SK-N-SH (cell line): Measurements from ENCODE around the gene DONSON. TPM values are rescaled to one million over a fixed set of nuclear protein-coding genes. Genes with fewer than 3 reads are reported as not detected.

Experiments
- CTCF ChIA-PET: fragments of 300-600, 350-600 bp; formaldehyde crosslinking; extraction: SDS; loops from one replicate; lab custom pipeline; 2021; lab: Yijun Ruan, JAX
- POLR2A ChIA-PET: fragments of 350-600 bp; sonication (Branson Sonifier 250); formaldehyde crosslinking; extraction: SDS; loops from one replicate; lab custom pipeline; 2020; ENCODE audit warnings: antibody characterized with exemption, inconsistent platforms; lab: Yijun Ruan, JAX
- DNase-seq: peaks from one replicate; pipeline ENCODE4 v3.0.0; 2012
- H2AFZ ChIP-seq: fragments of 200-600 bp; sonication (generic); 2 replicates; pipeline ENCODE4 v1.8.1; 2016; ENCODE audit warnings: antibody characterized with exemption, mild to moderate bottlenecking, low read depth
- H3F3A ChIP-seq: fragments of 200-600 bp; sonication (generic); replicated peaks from 2 replicates; pipeline ENCODE3; 2016; ENCODE audit warnings: antibody characterized with exemption, mild to moderate bottlenecking; ENCODE audit not compliant: insufficient read depth
- H3K27ac ChIP-seq, 2 experiments: fragments of 200-500 bp in 1 of 2; fragments of 200-600 bp in 1 of 2; sonication (Bioruptor generic) in 1 of 2; sonication (generic), shearing (Covaris generic) in 1 of 2; 2 replicates each; pipeline versions ENCODE4 v1.5.1 to v1.6.1; 2014 to 2016; ENCODE audit warnings: low read depth in 2 of 2, inconsistent platforms in 1 of 2, low read length in 1 of 2, mild to moderate bottlenecking in 1 of 2, mixed read lengths in 1 of 2
- H3K27me3 ChIP-seq: fragments of 200-600 bp; sonication (generic), shearing (Covaris generic); 2 replicates; pipeline ENCODE4 v1.6.1; 2016; ENCODE audit warnings: mixed run types; ENCODE audit not compliant: insufficient read depth
- H3K36me3 ChIP-seq, 2 experiments: fragments of 200-500 bp in 1 of 2; fragments of 200-600 bp in 1 of 2; sonication (Bioruptor generic) in 1 of 2; sonication (generic) in 1 of 2; replicated peaks in 1 of 2; 2 replicates each; pipeline versions ENCODE3 to v1.5.1; 2014 to 2016; ENCODE audit warnings: low read length in 1 of 2, mild to moderate bottlenecking in 1 of 2; ENCODE audit not compliant: insufficient read depth in 2 of 2, control insufficient read depth in 1 of 2
- H3K4me1 ChIP-seq, 2 experiments: fragments of 200-500 bp in 1 of 2; fragments of 200-600 bp in 1 of 2; sonication (Bioruptor generic) in 1 of 2; sonication (generic), shearing (Covaris generic) in 1 of 2; 2 replicates each; pipeline versions ENCODE4 v1.5.1 to v1.6.1; 2014 to 2016; ENCODE audit warnings: low read depth in 1 of 2, low read length in 1 of 2, mixed run types in 1 of 2; ENCODE audit not compliant: insufficient read depth in 2 of 2, control insufficient read depth in 1 of 2
- H3K4me2 ChIP-seq: fragments of 200-600 bp; sonication (generic), shearing (Covaris generic); 2 replicates; pipeline ENCODE4 v1.6.1; 2017; ENCODE audit warnings: mixed run types
- H3K4me3 ChIP-seq, 2 experiments: fragments of 200-500 bp in 1 of 2; fragments of 200-600 bp in 1 of 2; sonication (Bioruptor generic) in 1 of 2; sonication (generic), shearing (Covaris generic) in 1 of 2; 2 replicates each; pipeline versions ENCODE4 v1.5.1 to v1.8.1; 2014 to 2016; ENCODE audit warnings: low read depth in 2 of 2, inconsistent platforms in 1 of 2, low read length in 1 of 2, mild to moderate bottlenecking in 1 of 2, mixed read lengths in 1 of 2, moderate library complexity in 1 of 2
- H3K79me2 ChIP-seq: fragments of 200-600 bp; sonication (generic); 2 replicates; pipeline ENCODE4 v1.8.1; 2017; ENCODE audit warnings: mild to moderate bottlenecking; ENCODE audit not compliant: insufficient read depth
- H3K9ac ChIP-seq: fragments of 200-600 bp; sonication (generic); 2 replicates; pipeline ENCODE4 v1.6.1; 2017; ENCODE audit warnings: mixed run types
- H3K9me2 ChIP-seq: fragments of 200-600 bp; sonication (generic); 2 replicates; pipeline ENCODE4 v1.6.1; 2017; ENCODE audit warnings: mixed run types
- H3K9me3 ChIP-seq: fragments of 200-600 bp; sonication (generic); 2 replicates; pipeline ENCODE4 v1.6.1; 2017; ENCODE audit warnings: mixed run types, mild to moderate bottlenecking, moderate library complexity
- H4K20me1 ChIP-seq: fragments of 200-600 bp; sonication (generic); 2 replicates; pipeline ENCODE4 v1.6.1; 2017; ENCODE audit warnings: mild to moderate bottlenecking, mixed run types; ENCODE audit not compliant: insufficient read depth
- CHD2 ChIP-seq: fragments of 150-350 bp; IDR thresholded peaks from 2 replicates; pipeline ENCODE4 v1.6.1; 2018; ENCODE audit warnings: low read length; ENCODE audit not compliant: partially characterized antibody
- ELF1 ChIP-seq: IDR thresholded peaks from 2 replicates; pipeline ENCODE4 v1.4.0; 2012
- FOXJ3 ChIP-seq: sonication (generic); formaldehyde crosslinking; IDR thresholded peaks from 2 replicates; pipeline ENCODE4 v1.5.1; 2020; ENCODE audit warnings: mild to moderate bottlenecking, missing genetic modification reagents
- FOXM1 ChIP-seq: IDR thresholded peaks from 2 replicates; pipeline ENCODE4 v1.4.0; 2012; ENCODE audit warnings: low read depth, mild to moderate bottlenecking
- JUND ChIP-seq: IDR thresholded peaks from 2 replicates; pipeline ENCODE4 v1.4.0; 2012
- MXI1 ChIP-seq: IDR thresholded peaks from 2 replicates; pipeline ENCODE4 v1.6.1; 2012; ENCODE audit warnings: mild to moderate bottlenecking, low read depth, low read length, improper control_type of control experiment
- NRF1 ChIP-seq: IDR thresholded peaks from 2 replicates; pipeline ENCODE4 v1.6.1; 2012; ENCODE audit warnings: low read depth, mild to moderate bottlenecking, low read length
- POLR2AphosphoS5 ChIP-seq: IDR thresholded peaks from 2 replicates; pipeline ENCODE4 v1.6.1; 2012; ENCODE audit warnings: low read depth, low read length
- RFX5 ChIP-seq: IDR thresholded peaks from 2 replicates; pipeline ENCODE4 v1.6.1; 2012; ENCODE audit warnings: mild to moderate bottlenecking, improper control_type of control experiment, low read length
- TEAD4 ChIP-seq: IDR thresholded peaks from 2 replicates; pipeline ENCODE4 v1.4.0; 2012; ENCODE audit warnings: mild to moderate bottlenecking, borderline replicate concordance; ENCODE audit not compliant: insufficient read depth
- YY1 ChIP-seq: IDR thresholded peaks from 2 replicates; pipeline ENCODE4 v1.4.0; 2012; ENCODE audit warnings: low read depth, mild to moderate bottlenecking
- WGBS: methylation state at CpG from one replicate; pipeline ENCODE4 v1.1.6; 2017; ENCODE audit warnings: low lambda C conversion rate; 5-methylcytosine and 5-hydroxymethylcytosine counted together
- polyA plus RNA-seq, 3 experiments: library from polyadenylated mRNA; depleted of rRNA; stranded (reverse); fragments of >200 nt; gene quantifications; 2 replicates each; pipeline ENCODE4 v1.2.3, GENCODE V29; 2012
- TF ChIP-seq, protein P1 (sequence below): IDR thresholded peaks from 2 replicates; pipeline ENCODE4 v1.6.1; 2012; ENCODE audit warnings: mild to moderate bottlenecking, low read depth, low read length, moderate library complexity
- TF ChIP-seq, protein P2 (sequence below): fragments of 200-600 bp; sonication (generic); IDR thresholded peaks from 2 replicates; pipeline ENCODE4 v1.6.1; 2017; ENCODE audit warnings: antibody characterized with exemption, mild to moderate bottlenecking, moderate library complexity
- TF ChIP-seq, protein P3 (sequence below): IDR thresholded peaks from 2 replicates; pipeline ENCODE4 v1.4.0; 2012; ENCODE audit warnings: low read depth, borderline replicate concordance
- TF ChIP-seq, protein P4 (sequence below): fragments of 150-350 bp; IDR thresholded peaks from 2 replicates; pipeline ENCODE4 v1.6.1; 2016; ENCODE audit warnings: mild to moderate bottlenecking, low read depth, low read length

DONSON gene
- polyA plus RNA-seq, 1 of the 3 experiments (the other 2 are of a cell fraction): 17.3 TPM

DNA sequence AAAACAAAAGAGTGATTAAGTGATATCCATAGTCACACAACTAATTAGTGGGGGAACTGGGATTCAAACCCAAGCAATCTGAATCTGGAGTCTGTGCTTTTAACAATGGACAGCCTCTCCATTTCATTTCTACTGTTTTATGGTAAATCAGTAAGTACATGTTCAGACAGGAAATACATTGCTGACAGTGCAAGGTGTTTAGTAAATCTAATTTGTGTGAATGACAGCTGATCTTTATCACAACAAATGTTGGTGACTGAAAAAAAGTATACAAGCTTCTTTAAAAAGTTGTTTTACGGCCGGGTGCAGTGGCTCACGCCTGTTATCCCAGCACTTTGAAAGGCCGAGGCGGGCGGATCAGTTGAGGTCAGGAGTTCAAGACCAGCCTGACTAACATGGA is 20.6 kb downstream of the DONSON start:
- Histone ChIP-seq H3K27ac (no peak overlapping the region), H3K4me3 (no peak overlapping the region), H3K36me3 (peaks cover 88 to 95% of the 10 kb centered on the region in 2 experiments), H3K4me1 (no peaks in the 10 kb centered on the region; a peak in 1 of 4 replicates), H3K9ac (no peak overlapping the region), H3F3A (peaks cover 29% of the 10 kb centered on the region), H3K9me2 (no peaks in the 10 kb centered on the region), H2AFZ (no peak overlapping the region), H3K4me2 (no peak overlapping the region), H3K27me3 (no peaks in the 10 kb centered on the region), H3K79me2 (peaks cover 86% of the 10 kb centered on the region), H4K20me1 (peaks cover 21% of the 10 kb centered on the region), H3K9me3 (no peaks in the 10 kb centered on the region)
- POLR2A ChIA-PET: no interaction called here
- 96% methylated on average over 6 of the region's 6 CpGs for WGBS
- CTCF ChIA-PET: interaction anchor here (1.0 to 1.3 kb wide), 2 partner anchors 10 to 38 kb away, joined by 3 read pairs; no protein-coding TSS in a partner anchor
- DNase-seq: no peak
- no peak for TF ChIP-seq JUND
- TF ChIP-seq MXI1: no peak
- no peak for TF ChIP-seq YY1
- no peak for TF ChIP-seq TEAD4

DNA sequence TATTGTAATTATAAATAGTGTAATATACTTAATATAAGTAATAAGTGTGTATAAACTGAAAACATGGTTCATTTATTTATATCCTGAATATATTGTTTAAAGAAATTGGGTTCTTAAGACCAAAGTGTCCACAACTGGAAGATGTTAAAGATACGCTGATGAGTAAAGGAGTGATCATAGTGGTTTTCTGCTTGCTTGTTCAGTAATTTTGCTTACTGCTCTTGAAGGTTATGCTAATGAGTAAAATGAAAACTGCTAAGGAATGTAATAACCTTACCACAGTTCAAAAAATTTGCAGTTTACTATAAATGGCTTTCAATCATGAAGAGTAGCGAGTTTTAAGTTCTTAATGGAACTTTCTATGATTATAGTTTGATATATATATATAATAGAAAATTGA is 22.0 kb downstream of the DONSON start:
- H3K4me3 ChIP-seq: no peak overlapping the region
- no peaks in the 10 kb centered on the region for H3K9me3 ChIP-seq
- no peak overlapping the region for H3K4me2 ChIP-seq
- no peak overlapping the region for H2AFZ ChIP-seq
- ChIA-PET CTCF (interaction anchor here (1.0 kb wide), 1 partner anchor 39 kb away, joined by 4 read pairs; no protein-coding TSS in a partner anchor), POLR2A (interaction anchor here (1.6 kb wide), 1 partner anchor 22 kb away, joined by 4 read pairs; the partner anchor contains the start of gene DONSON)
- peaks cover 31% of the 10 kb centered on the region for H4K20me1 ChIP-seq
- H3K36me3 ChIP-seq: peaks cover 88 to 97% of the 10 kb centered on the region in 2 experiments
- no peak for DNase-seq
- TF ChIP-seq POLR2AphosphoS5 (no peak), ELF1 (no peak), FOXJ3 (no peak), RFX5 (no peak), CHD2 (no peak), FOXM1 (no peak), NRF1 (no peak)
- TF ChIP-seq, protein P1, sequence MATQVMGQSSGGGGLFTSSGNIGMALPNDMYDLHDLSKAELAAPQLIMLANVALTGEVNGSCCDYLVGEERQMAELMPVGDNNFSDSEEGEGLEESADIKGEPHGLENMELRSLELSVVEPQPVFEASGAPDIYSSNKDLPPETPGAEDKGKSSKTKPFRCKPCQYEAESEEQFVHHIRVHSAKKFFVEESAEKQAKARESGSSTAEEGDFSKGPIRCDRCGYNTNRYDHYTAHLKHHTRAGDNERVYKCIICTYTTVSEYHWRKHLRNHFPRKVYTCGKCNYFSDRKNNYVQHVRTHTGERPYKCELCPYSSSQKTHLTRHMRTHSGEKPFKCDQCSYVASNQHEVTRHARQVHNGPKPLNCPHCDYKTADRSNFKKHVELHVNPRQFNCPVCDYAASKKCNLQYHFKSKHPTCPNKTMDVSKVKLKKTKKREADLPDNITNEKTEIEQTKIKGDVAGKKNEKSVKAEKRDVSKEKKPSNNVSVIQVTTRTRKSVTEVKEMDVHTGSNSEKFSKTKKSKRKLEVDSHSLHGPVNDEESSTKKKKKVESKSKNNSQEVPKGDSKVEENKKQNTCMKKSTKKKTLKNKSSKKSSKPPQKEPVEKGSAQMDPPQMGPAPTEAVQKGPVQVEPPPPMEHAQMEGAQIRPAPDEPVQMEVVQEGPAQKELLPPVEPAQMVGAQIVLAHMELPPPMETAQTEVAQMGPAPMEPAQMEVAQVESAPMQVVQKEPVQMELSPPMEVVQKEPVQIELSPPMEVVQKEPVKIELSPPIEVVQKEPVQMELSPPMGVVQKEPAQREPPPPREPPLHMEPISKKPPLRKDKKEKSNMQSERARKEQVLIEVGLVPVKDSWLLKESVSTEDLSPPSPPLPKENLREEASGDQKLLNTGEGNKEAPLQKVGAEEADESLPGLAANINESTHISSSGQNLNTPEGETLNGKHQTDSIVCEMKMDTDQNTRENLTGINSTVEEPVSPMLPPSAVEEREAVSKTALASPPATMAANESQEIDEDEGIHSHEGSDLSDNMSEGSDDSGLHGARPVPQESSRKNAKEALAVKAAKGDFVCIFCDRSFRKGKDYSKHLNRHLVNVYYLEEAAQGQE: no peak
- TF ChIP-seq, protein P2, sequence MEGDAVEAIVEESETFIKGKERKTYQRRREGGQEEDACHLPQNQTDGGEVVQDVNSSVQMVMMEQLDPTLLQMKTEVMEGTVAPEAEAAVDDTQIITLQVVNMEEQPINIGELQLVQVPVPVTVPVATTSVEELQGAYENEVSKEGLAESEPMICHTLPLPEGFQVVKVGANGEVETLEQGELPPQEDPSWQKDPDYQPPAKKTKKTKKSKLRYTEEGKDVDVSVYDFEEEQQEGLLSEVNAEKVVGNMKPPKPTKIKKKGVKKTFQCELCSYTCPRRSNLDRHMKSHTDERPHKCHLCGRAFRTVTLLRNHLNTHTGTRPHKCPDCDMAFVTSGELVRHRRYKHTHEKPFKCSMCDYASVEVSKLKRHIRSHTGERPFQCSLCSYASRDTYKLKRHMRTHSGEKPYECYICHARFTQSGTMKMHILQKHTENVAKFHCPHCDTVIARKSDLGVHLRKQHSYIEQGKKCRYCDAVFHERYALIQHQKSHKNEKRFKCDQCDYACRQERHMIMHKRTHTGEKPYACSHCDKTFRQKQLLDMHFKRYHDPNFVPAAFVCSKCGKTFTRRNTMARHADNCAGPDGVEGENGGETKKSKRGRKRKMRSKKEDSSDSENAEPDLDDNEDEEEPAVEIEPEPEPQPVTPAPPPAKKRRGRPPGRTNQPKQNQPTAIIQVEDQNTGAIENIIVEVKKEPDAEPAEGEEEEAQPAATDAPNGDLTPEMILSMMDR: no peak
- TF ChIP-seq, protein P3, sequence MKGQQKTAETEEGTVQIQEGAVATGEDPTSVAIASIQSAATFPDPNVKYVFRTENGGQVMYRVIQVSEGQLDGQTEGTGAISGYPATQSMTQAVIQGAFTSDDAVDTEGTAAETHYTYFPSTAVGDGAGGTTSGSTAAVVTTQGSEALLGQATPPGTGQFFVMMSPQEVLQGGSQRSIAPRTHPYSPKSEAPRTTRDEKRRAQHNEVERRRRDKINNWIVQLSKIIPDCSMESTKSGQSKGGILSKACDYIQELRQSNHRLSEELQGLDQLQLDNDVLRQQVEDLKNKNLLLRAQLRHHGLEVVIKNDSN: no peak
- TF ChIP-seq, protein P4, sequence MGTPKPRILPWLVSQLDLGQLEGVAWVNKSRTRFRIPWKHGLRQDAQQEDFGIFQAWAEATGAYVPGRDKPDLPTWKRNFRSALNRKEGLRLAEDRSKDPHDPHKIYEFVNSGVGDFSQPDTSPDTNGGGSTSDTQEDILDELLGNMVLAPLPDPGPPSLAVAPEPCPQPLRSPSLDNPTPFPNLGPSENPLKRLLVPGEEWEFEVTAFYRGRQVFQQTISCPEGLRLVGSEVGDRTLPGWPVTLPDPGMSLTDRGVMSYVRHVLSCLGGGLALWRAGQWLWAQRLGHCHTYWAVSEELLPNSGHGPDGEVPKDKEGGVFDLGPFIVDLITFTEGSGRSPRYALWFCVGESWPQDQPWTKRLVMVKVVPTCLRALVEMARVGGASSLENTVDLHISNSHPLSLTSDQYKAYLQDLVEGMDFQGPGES: no peak
- H3K27ac ChIP-seq: no peak overlapping the region
- peaks cover 92% of the 10 kb centered on the region for H3K79me2 ChIP-seq
- no peaks in the 10 kb centered on the region for H3K9me2 ChIP-seq
- H3K27me3 ChIP-seq: no peaks in the 10 kb centered on the region
- H3F3A ChIP-seq: peaks cover 21% of the 10 kb centered on the region
- 96% methylated on average over 2 of the region's 2 CpGs for WGBS
- no peak overlapping the region for H3K9ac ChIP-seq
- no peaks in the 10 kb centered on the region; a peak in 1 of 4 replicates for H3K4me1 ChIP-seq
